Measurements from ENCODE around the gene EYA4.

EYA4 gene

DNA sequence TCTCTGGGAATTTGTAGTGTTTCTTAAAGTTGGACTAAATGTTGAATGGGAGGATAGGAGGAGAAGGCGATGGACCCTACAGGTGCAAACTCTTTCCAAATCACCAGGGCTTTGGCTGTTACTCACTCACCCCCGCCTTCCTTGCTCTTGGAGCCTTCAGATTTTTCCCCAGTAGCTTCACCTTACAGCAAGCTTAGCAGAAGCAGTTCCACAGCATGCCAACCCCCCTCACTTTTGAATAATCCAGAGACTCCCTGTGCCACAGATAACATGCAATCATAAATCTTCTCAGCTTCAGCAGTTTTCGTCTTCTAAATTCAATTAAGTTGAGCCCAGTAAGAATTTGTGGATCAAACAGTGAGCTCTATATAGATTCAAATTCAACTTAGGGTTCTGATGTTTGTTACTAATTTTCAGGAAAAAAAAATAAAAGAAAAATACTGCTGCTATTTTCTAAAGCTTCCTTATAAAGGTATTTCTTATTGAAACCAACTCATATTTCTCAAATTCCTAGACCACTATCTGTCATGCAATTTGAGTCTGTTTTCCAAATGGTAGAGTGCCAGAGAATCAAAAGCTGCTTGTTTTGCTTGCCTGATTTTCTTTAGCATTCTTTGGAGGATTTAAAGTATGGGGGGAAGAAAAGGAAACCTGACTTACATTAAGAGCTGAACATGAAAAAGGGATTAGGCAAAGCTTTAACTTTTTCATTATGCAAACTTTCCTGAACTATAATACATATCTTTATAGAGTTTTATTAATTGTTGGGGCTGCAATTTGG is 166.4 kb downstream of the EYA4 start:
- DNase-seq, result no peak

- no peak for DNase-seq
These were observed 167.0 kb downstream of the EYA4 start for GRCh38 chr6:133408132-133408531.

DNA sequence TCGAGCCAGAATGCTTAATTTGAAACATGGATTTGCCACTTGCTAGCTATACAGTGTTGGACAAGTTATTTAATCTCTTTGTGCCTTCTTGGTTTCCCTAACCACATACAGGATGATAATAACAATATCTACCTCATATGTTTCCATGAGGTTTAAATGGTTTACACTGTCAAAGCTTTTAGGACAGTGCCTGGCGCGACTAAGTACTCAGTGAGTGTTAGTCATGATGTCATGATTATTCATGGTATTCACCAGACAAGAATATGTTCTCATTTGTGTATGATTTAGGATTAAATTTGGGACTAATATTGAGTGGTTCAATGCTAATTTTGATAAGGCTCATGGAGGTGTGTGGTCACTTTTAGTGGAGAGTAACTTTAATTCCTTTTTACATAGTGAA is 167.4 kb downstream of the EYA4 start:
- DNase-seq, result no peak

GRCh38 chr6:133410638-133411435 is 169.7 kb downstream of the EYA4 start:
- DNase-seq, result no peak

DNA sequence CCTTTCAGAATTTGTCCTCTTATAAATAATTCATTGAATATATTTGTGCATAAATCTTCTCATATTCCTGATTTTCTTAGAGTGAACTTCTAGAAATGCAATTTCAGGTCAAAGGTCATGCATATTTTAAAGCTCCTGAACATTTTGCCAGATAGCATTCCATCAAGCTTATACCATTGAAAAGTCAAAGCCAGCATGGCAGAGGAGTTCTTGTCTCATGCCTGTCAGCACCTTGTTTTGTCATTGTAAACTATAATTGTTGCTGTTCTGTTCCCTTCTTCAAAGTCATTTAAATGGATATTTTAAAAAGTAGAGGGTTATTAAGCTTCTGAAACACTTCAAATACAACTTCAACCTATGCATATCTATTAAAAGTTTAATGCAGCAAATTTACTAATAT is 170.6 kb downstream of the EYA4 start:
- no peak for DNase-seq

DNA sequence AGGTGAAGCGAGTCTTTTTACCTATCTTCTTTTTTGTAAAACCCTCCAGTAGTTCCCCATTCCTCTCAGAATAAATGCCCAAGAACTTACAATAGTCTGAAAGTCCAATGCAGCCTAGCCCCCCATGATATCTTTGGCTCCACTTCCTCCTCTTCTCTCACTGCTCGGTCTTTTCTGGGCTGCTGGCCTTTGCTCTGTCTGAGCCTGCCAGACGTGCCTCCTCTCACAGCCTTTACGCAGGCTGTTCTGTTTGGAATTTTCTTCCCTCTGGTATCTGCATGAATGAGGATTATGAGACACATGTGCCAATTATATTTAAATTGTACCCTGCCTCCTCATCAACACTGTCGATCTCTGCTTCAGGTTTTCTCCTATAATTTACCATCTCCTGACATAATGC is 174.1 kb downstream of the EYA4 start:
- no peak for DNase-seq

- DNase-seq, result no peak
These were observed 177.0 kb downstream of the EYA4 start for GRCh38 chr6:133418108-133418507.

GRCh38 chr6:133423242-133423641 is 182.1 kb downstream of the EYA4 start:
- DNase-seq, result no peak

- DNase-seq, result no peak
These were observed 183.2 kb downstream of the EYA4 start for GRCh38 chr6:133424359-133424758.

- DNase-seq, result no peak
These were observed 184.9 kb downstream of the EYA4 start for GRCh38 chr6:133426038-133426437.

DNA sequence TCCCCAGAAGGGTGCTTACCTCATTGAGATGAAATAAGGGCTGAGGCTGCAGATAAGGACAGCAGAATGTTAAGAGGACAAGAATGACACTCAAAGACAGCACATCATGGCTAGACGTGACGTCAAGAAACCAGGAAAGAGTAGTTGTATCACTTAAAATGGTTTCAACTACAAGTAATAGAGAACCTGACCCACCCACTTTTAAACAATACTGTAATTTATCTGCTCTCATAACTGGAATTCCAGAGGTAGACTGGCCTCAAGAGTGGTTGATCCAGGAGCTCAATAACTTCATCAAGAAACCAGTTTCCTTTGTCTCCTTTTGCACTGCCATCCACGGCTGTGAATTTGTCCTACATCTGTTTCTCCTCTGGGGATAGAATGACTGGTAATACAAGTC is 187.1 kb downstream of the EYA4 start:
- DNase-seq, result no peak

DNA sequence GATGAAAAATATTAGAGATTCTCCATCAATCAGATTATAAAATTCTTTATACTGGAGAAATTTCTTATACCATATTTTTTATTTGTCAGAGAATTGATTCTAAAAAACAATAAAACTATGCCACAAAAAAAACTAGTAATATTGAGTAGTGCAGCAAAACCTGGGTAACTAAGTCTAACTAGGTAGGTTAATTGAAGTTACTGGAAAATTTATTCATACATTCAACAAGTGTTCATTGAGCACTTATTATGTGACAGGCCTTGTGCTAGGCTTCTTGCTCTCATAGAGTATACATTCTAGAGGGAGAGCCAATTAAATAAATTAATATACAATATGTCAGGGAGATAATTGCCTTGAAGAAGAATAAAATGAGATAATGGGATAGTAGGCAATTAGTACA is 189.4 kb downstream of the EYA4 start:
- DNase-seq, result no peak

DNA sequence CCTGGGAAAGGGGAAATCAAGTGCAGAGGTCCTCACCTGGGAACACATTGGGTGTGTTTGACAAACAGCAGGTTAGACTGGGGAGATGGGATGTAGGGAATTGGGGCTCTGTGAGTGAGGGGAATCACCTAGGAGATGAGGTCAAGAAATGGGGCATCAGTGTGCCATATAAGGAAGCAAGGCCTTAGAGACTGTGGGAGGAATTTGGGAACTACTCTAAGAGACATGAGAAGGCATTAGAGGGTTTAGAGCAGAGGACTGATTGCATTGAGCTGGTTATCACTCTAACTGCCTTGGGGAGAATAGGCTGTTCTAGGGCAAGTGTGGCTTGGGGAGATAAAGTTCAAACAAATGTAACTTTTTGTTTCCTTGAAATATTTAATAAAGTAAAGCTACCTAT is 189.9 kb downstream of the EYA4 start:
- no peak for DNase-seq

DNA sequence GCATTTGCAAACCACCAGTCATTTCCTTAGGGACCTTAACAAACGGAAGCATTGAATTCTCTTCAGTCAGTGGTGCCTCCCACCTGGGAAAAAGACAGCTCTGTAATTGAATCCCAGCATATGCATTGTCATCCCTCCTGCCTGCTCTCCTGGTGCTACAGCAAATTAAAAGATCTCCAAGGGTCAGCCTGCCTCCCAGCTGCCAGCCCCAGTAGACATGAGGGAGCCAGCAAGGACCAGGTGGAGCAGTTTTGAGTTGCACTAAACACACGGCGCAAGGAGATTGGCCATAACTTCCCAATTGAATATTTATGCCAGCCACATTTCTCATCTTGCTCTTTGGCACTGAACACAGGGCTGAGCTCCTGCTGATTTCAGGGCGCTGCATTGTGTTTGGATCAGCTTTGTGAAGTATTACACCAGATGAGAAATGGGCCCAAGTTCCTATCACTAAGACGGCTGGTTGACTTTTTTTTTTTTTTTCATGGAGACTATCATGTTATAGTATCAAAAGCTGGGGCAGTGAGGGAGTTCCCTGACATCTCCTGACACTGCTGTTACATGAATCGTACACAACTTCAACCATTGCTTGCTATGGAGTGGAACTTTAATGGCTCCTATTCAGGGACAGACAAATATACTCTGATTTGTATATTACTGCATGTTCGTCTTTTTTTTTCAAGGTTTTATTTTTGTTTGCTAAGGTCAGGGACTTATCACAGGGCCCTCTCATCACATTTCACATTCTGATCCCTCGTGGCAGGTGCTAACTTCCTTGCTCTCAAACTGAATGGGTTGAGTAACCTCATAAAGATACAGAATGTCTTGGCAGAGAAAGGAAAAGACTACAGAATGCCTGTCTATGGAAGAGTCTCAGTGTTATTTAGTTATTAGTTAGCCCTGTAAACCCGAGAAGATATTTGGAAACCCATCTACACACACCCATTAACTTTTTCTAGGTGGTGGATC is 191.1 kb downstream of the EYA4 start:
- DNase-seq, result no peak

DNA sequence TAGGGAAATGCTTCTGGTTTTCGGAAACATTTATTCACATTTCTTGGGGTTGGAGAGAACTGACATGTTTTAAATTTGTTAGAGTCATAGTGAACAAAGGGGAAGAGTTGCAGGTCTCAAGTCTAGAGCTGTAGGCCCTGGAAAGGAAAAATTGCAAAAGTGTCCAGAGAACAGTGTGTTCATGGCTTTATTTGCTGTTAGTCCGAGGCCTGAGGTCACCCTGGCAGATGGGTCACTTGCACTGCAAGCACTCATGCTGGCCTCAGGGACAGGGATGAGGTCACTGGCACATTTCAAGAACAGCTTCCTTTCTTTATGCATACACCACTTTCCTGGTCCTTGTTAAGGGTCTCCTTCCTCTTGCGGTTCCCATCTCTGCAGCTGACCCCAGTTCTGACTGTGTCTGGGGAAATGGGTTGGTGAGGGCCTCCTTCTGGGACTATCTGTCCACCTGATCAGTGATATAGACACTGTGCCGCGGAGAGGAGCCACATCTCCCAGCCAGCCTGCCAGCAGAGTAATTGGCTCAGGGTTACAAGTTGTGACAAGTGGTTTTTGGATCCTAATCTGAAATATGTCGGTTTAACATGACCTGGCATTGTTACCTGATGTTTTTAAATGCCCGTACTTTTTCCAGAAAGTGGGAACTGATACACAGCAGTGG is 194.0 kb downstream of the EYA4 start:
- no peak for DNase-seq

DNA sequence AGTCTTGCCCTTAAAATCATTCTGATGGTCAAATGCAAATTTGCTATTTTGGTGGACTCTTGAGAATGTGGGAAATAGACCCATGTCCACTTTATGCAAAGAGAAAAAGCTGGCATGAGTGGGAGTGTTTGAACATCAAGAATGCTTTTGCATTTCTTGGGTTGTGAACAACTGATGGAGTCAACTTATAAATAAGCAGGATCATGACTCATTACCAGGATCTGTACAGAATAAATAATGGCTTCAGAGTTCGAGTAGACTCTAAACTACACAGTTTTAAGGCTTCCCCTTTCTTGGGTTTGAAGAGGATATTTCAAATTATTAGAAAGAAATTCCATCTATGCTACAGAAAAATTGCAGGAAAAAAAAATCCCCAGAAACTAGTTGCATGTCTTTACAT is 195.5 kb downstream of the EYA4 start:
- no peak for DNase-seq

DNA sequence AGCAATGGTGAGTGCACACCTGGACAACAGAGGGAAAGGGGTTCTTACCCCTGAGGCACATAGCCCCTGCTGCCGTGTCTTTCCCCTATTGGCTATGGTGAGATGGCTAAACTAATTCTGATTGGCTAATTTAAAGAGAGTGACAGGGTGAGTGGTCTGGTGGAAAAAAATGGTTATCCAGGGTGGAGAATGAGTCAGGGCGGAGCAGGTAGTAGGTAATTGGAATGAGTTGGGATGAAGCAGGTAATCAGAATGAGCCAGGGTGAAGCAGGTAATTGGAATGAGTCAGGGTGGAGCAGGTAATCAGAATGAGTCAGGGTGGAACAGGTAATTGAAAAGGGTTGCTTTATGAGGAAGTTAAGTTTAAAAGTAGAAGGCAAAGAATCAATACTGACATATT is 200.3 kb downstream of the EYA4 start:
- no peak for DNase-seq

DNA sequence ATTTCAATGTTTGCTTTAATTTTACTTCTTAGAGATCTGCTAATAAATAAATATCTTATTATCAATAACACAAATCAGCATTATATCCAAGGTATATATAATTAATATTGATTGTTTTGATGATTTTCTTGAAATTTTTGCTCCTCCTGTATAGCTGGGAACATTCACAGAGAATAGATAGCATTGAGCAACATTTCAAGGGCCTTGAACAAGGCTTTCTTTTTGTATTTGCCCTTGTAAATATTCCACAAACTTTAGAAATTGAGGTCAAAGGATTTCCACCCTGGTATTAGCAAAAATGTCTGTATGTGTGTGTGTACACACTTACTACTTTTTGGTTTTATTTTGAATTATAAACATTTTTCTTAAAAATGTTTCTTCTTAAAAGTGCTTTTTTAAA is 205.6 kb downstream of the EYA4 start:
- no peak for DNase-seq

- no peak for DNase-seq
These were observed 206.8 kb downstream of the EYA4 start for GRCh38 chr6:133447924-133448323.

DNA sequence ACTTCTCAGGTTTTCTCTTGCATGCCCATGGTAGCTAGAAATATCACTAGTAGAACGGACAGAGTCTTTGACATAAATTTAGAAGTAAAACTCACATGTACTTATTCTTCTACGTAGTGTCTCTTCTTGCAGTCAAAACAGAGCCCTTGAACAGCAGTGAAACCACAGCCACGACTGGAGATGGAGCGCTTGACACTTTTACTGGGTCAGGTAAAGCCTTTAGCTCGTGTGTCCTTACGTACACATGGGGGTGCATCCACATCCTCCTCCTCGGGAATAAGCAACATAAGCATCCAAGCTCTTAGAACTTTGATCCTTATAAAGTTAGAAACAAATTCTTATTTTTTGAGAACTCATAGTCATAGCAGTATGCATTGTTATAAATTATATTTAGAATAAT is 215.3 kb downstream of the EYA4 start:
- DNase-seq, result no peak

- no peak for DNase-seq
These were observed 215.8 kb downstream of the EYA4 start for GRCh38 chr6:133456944-133457343.

- DNase-seq, result no peak
These were observed 218.9 kb downstream of the EYA4 start for GRCh38 chr6:133460101-133460500.

GRCh38 chr6:133463790-133464189 is 222.6 kb downstream of the EYA4 start:
- no peak for DNase-seq

Data from kidney glomerular epithelial cell (primary cell).